Measurements from ENCODE around the gene PHTF2. TPM values are rescaled to one million over a fixed set of nuclear protein-coding genes. Genes with fewer than 3 reads are reported as not detected.

The PHTF2 gene
- 12.6 and 16.7 TPM in 2 replicates for total RNA-seq

GRCh38 chr7:77798394-77799077, at the start of gene PHTF2, which contains the start of gene TMEM60:
Gene PHTF2 (plus strand): TSS chr7:77798773.
Gene TMEM60 (minus strand): TSS chr7:77798434. CDS start chr7:77794373, 4,061 bp downstream.

Other genes with a start within 250 kb of the PHTF2 start
- 9.1 and 13.2 TPM in 2 replicates for gene RSBN1L, start 102.3 kb upstream of the PHTF2 start, total RNA-seq
- gene TMEM60, start 339 bp upstream of the PHTF2 start, total RNA-seq, result 19.0 and 20.5 TPM in 2 replicates

Measured in pericardium fibroblast (primary cell).